ENCODE results near the gene IL22RA1. TPM values are rescaled to one million over a fixed set of nuclear protein-coding genes. Genes with fewer than 3 reads are reported as not detected.

Gene IL22RA1
- total RNA-seq, 2 experiments from 2014 or later = not detected

- no TSS peak for BruUV-seq (replicated peaks)
- H2AFZ ChIP-seq (ENCODE audit: low read length) = no peak overlapping the region
- no peaks in the 10 kb centered on the region for H3K79me2 ChIP-seq (ENCODE audit: insufficient read depth, low read depth, low read length)
- H3K9me3 ChIP-seq (ENCODE audit: low read length) = no peaks in the 10 kb centered on the region
- no peaks in the 10 kb centered on the region for H3K36me3 ChIP-seq (ENCODE audit: insufficient read depth, low read length)
- no peak overlapping the region for H3K4me3 ChIP-seq (ENCODE audit: low read depth, low read length, poor library complexity, severe bottlenecking)
- CTCF ChIA-PET (ENCODE audit: unreplicated experiment) = no interaction called here
- no peak overlapping the region for H3K4me2 ChIP-seq (ENCODE audit: low read length)
- H3K4me1 ChIP-seq (ENCODE audit: insufficient read depth, low read length, poor library complexity, severe bottlenecking) = no peaks in the 10 kb centered on the region
- H4K20me1 ChIP-seq (ENCODE audit: insufficient read depth, low read length) = no peaks in the 10 kb centered on the region
- no peak for TF ChIP-seq CTCF (conservative IDR thresholded peaks at IDR 0.05; ENCODE audit: low read length)
- TF ChIP-seq EZH2phosphoT487 (IDR thresholded peaks at IDR 0.05; ENCODE audit: borderline replicate concordance, low read depth, low read length) = no peak
- intact Hi-C loops (cut with micrococcal nuclease; ENCODE audit: unreplicated experiment) = no loop called here
- POLR2A ChIA-PET = interaction anchor here (0.5 kb wide), 1 partner anchor 68 kb away, joined by 3 read pairs; no protein-coding TSS in a partner anchor
- H3K27ac ChIP-seq (ENCODE audit: low read depth, low read length, poor library complexity, severe bottlenecking) = no peak overlapping the region
- no peak for DNase-seq (ENCODE audit: low spot score)
- H3K9me2 ChIP-seq (ENCODE audit: insufficient read depth, low read length) = no peaks in the 10 kb centered on the region
These were observed 22.0 kb downstream of the IL22RA1 start for GRCh38 chr1:24120965-24121364.

- Histone ChIP-seq H3K79me2 (ENCODE audit: insufficient read depth, low read depth, low read length) (no peaks in the 10 kb centered on the region), H4K20me1 (ENCODE audit: insufficient read depth, low read length) (no peaks in the 10 kb centered on the region), H3K4me3 (ENCODE audit: low read depth, low read length, poor library complexity, severe bottlenecking) (no peak overlapping the region), H3K36me3 (ENCODE audit: insufficient read depth, low read length) (no peaks in the 10 kb centered on the region), H3K9me3 (ENCODE audit: low read length) (no peaks in the 10 kb centered on the region), H3K9me2 (ENCODE audit: insufficient read depth, low read length) (no peaks in the 10 kb centered on the region), H3K4me1 (ENCODE audit: insufficient read depth, low read length, poor library complexity, severe bottlenecking) (no peaks in the 10 kb centered on the region), H2AFZ (ENCODE audit: low read length) (no peak overlapping the region), H3K27ac (ENCODE audit: low read depth, low read length, poor library complexity, severe bottlenecking) (no peak overlapping the region), H3K4me2 (ENCODE audit: low read length) (no peak overlapping the region)
- intact Hi-C loops (cut with micrococcal nuclease; ENCODE audit: unreplicated experiment) = no loop called here
- no peak for DNase-seq (ENCODE audit: low spot score)
- no peak for TF ChIP-seq EZH2phosphoT487 (IDR thresholded peaks at IDR 0.05; ENCODE audit: borderline replicate concordance, low read depth, low read length)
- no peak for TF ChIP-seq CTCF (conservative IDR thresholded peaks at IDR 0.05; ENCODE audit: low read length)
- ChIA-PET POLR2A (interaction anchor here (0.5 kb wide), 1 partner anchor 69 kb away, joined by 3 read pairs; no protein-coding TSS in a partner anchor), CTCF (ENCODE audit: unreplicated experiment) (no interaction called here)
- no TSS peak for BruUV-seq (replicated peaks)
These were observed 22.8 kb downstream of the IL22RA1 start for GRCh38 chr1:24119859-24120756.

- CTCF ChIA-PET (ENCODE audit: unreplicated experiment) = no interaction called here
- TF ChIP-seq EZH2phosphoT487 (IDR thresholded peaks at IDR 0.05; ENCODE audit: borderline replicate concordance, low read depth, low read length) = no peak
- H3K4me2 ChIP-seq (ENCODE audit: low read length) = no peak overlapping the region
These were observed 23.5 kb downstream of the IL22RA1 start for GRCh38 chr1:24119489-24119858.

More at GRCh38 chr1:24119489-24119858, 23.5 kb downstream of the IL22RA1 start:
- intact Hi-C loops (cut with micrococcal nuclease; ENCODE audit: unreplicated experiment) = no loop called here
- POLR2A ChIA-PET = no interaction called here
- Histone ChIP-seq H3K4me1 (ENCODE audit: insufficient read depth, low read length, poor library complexity, severe bottlenecking) (no peaks in the 10 kb centered on the region), H3K4me3 (ENCODE audit: low read depth, low read length, poor library complexity, severe bottlenecking) (no peak overlapping the region), H3K9me2 (ENCODE audit: insufficient read depth, low read length) (no peaks in the 10 kb centered on the region), H4K20me1 (ENCODE audit: insufficient read depth, low read length) (no peaks in the 10 kb centered on the region), H3K9me3 (ENCODE audit: low read length) (no peaks in the 10 kb centered on the region), H3K79me2 (ENCODE audit: insufficient read depth, low read depth, low read length) (no peaks in the 10 kb centered on the region), H2AFZ (ENCODE audit: low read length) (no peak overlapping the region), H3K36me3 (ENCODE audit: insufficient read depth, low read length) (no peaks in the 10 kb centered on the region), H3K27ac (ENCODE audit: low read depth, low read length, poor library complexity, severe bottlenecking) (no peak overlapping the region)
- BruUV-seq (replicated peaks) = no TSS peak
- no peak for DNase-seq (ENCODE audit: low spot score)
